WTC11 (cell line): ENCODE data around the gene ZFHX3. TPM values are rescaled to one million over a fixed set of nuclear protein-coding genes. Genes with fewer than 3 reads are reported as not detected.

Experiments used
- ATAC-seq: fragments of 200-7000 bp; cut with Tn5 transposase; 2 replicates; pipeline ENCODE4 v1.10.0; 2021; ENCODE audit warnings: mild to moderate bottlenecking, moderate library complexity
- CTCF ChIA-PET: fragments of 300-600 bp; sonication (Branson Sonifier 250); formaldehyde crosslinking; loops from one replicate; lab custom pipeline; 2021; ENCODE audit warnings: antibody characterized with exemption; lab: Charles Lee
- POLR2A ChIA-PET: fragments of 350-600 bp; sonication (Branson Sonifier 250); formaldehyde crosslinking; loops from one replicate; lab custom pipeline; 2021; ENCODE audit warnings: antibody characterized with exemption; lab: Charles Lee
- DNase-seq: peaks from one replicate; pipeline ENCODE4 v3.0.0; 2021; ENCODE audit warnings: low spot score
- H3K27ac Mint-ChIP-seq: 2 replicates; pipeline ENCODE4 v1.8.0; 2021; ENCODE audit warnings: mixed read lengths
- H3K27me3 Mint-ChIP-seq: 2 replicates; pipeline ENCODE4 v1.8.0; 2021; ENCODE audit warnings: low read depth, mild to moderate bottlenecking, moderate library complexity, mixed read lengths
- H3K36me3 Mint-ChIP-seq: 2 replicates; pipeline ENCODE4 v1.8.0; 2021; ENCODE audit warnings: mixed read lengths
- H3K4me1 Mint-ChIP-seq: 2 replicates; pipeline ENCODE4 v1.8.0; 2022; ENCODE audit warnings: mixed read lengths
- H3K4me3 Mint-ChIP-seq: 2 replicates; pipeline ENCODE4 v1.8.0; 2021; ENCODE audit warnings: mild to moderate bottlenecking, moderate library complexity, mixed read lengths
- H3K9me3 Mint-ChIP-seq: 2 replicates; pipeline ENCODE4 v1.8.0; 2021; ENCODE audit warnings: mixed read lengths
- FOXK1 ChIP-seq: sonication (generic); formaldehyde crosslinking; IDR thresholded peaks from 2 replicates; pipeline ENCODE4 v1.8.0; 2022; ENCODE audit warnings: mild to moderate bottlenecking, moderate library complexity, missing genetic modification reagents
- HMGXB4 ChIP-seq: sonication (generic); formaldehyde crosslinking; IDR thresholded peaks from 2 replicates; pipeline ENCODE4 v1.8.1; 2023; ENCODE audit warnings: mild to moderate bottlenecking, moderate library complexity, missing genetic modification reagents
- JUN ChIP-seq: sonication (generic); formaldehyde crosslinking; IDR thresholded peaks from 2 replicates; pipeline ENCODE4 v1.8.0; 2023; ENCODE audit warnings: mild to moderate bottlenecking, missing genetic modification reagents
- MLX ChIP-seq: sonication (generic); formaldehyde crosslinking; IDR thresholded peaks from 2 replicates; pipeline ENCODE4 v1.8.1; 2023; ENCODE audit warnings: mild to moderate bottlenecking, missing genetic modification reagents, moderate library complexity
- MXD4 ChIP-seq: fragments of 250-450 bp; sonication (Bioruptor Pico); IDR thresholded peaks from 2 replicates; pipeline ENCODE4 v1.8.0; 2021; ENCODE audit warnings: mild to moderate bottlenecking, moderate library complexity, borderline replicate concordance
- MYBL2 ChIP-seq: sonication (generic); formaldehyde crosslinking; IDR thresholded peaks from 2 replicates; pipeline ENCODE4 v1.8.1; 2023; ENCODE audit warnings: mild to moderate bottlenecking, moderate library complexity, missing genetic modification reagents
- PRDM15 ChIP-seq: sonication (generic); formaldehyde crosslinking; IDR thresholded peaks from 2 replicates; pipeline ENCODE4 v1.8.0; 2022; ENCODE audit warnings: missing genetic modification reagents
- PRRX2 ChIP-seq: fragments of 250-450 bp; sonication (Bioruptor Pico); IDR thresholded peaks from 2 replicates; pipeline ENCODE4 v1.8.0; 2021; ENCODE audit warnings: mild to moderate bottlenecking
- RELA ChIP-seq: sonication (generic); formaldehyde crosslinking; IDR thresholded peaks from 2 replicates; pipeline ENCODE4 v1.8.1; 2022; ENCODE audit warnings: missing genetic modification reagents, mild to moderate bottlenecking, borderline replicate concordance
- RORB ChIP-seq: fragments of 250-450 bp; sonication (Bioruptor Pico); IDR thresholded peaks from 2 replicates; pipeline ENCODE4 v1.9.0; 2021; ENCODE audit warnings: mild to moderate bottlenecking
- TEAD1 ChIP-seq: sonication (generic); formaldehyde crosslinking; IDR thresholded peaks from 2 replicates; pipeline ENCODE4 v1.8.0; 2022; ENCODE audit warnings: mild to moderate bottlenecking, missing genetic modification reagents
- total RNA-seq: library from RNA; stranded (reverse); gene quantifications from 3 replicates; pipeline ENCODE4 v1.2.3, GENCODE V29; 2021
- TF ChIP-seq, protein P1 (sequence below): sonication (generic); formaldehyde crosslinking; IDR thresholded peaks from 2 replicates; pipeline ENCODE4 v1.8.0; 2023; ENCODE audit warnings: mild to moderate bottlenecking, missing genetic modification reagents
- TF ChIP-seq, protein P2 (sequence below): sonication (generic); formaldehyde crosslinking; IDR thresholded peaks from 2 replicates; pipeline ENCODE4 v1.8.0; 2023; ENCODE audit warnings: missing genetic modification reagents, mild to moderate bottlenecking, borderline replicate concordance
- TF ChIP-seq, protein P3 (sequence below): sonication (generic); formaldehyde crosslinking; conservative IDR thresholded peaks from 2 replicates; pipeline ENCODE4 v1.8.1; 2022; ENCODE audit warnings: mild to moderate bottlenecking, missing genetic modification reagents

The ZFHX3 gene
- total RNA-seq, 1 experiment from 2014 or later, result 5.7 TPM

DNA sequence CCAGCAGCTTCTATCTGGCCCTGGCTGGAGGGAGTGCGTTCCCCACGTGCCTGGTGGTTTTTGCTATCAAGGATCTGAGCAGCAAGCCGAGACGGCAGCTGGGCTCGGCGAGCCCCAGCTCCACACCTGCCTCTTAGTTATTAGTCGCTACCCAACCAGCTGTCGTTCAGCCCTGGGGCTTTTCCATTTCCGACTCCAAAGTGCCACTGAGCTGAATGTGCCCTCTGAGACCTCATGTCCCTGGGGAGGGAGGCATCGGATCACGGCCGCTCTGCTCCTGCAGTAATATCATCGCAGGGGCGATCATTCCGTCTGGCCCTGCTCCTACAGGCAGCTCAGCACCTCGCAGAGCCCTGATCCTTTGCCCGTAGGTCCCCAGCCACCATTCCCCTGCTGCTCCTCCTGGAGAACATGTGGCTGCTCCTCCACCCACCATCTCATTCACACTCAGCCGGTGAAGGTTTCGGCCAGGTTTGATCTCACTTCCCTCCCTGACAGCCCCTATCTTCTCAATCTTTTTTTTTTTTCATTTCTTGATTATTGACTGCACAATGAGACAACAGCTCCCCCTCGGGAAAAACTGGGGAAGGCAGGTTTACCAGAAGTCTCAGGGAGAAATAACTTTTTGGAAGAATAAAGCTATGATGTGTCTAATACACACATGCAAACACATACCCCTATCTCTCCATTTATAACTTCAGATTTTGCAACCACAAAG lies 86.7 kb downstream of the ZFHX3 start (continued):
- TF ChIP-seq, protein P1, sequence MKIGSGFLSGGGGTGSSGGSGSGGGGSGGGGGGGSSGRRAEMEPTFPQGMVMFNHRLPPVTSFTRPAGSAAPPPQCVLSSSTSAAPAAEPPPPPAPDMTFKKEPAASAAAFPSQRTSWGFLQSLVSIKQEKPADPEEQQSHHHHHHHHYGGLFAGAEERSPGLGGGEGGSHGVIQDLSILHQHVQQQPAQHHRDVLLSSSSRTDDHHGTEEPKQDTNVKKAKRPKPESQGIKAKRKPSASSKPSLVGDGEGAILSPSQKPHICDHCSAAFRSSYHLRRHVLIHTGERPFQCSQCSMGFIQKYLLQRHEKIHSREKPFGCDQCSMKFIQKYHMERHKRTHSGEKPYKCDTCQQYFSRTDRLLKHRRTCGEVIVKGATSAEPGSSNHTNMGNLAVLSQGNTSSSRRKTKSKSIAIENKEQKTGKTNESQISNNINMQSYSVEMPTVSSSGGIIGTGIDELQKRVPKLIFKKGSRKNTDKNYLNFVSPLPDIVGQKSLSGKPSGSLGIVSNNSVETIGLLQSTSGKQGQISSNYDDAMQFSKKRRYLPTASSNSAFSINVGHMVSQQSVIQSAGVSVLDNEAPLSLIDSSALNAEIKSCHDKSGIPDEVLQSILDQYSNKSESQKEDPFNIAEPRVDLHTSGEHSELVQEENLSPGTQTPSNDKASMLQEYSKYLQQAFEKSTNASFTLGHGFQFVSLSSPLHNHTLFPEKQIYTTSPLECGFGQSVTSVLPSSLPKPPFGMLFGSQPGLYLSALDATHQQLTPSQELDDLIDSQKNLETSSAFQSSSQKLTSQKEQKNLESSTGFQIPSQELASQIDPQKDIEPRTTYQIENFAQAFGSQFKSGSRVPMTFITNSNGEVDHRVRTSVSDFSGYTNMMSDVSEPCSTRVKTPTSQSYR (CRISPR knock-in tag), result no peak
- TF ChIP-seq MLX, result no peak
- no peak for TF ChIP-seq TEAD1
- TF ChIP-seq, all 79 proteins: peak for 0

DNA sequence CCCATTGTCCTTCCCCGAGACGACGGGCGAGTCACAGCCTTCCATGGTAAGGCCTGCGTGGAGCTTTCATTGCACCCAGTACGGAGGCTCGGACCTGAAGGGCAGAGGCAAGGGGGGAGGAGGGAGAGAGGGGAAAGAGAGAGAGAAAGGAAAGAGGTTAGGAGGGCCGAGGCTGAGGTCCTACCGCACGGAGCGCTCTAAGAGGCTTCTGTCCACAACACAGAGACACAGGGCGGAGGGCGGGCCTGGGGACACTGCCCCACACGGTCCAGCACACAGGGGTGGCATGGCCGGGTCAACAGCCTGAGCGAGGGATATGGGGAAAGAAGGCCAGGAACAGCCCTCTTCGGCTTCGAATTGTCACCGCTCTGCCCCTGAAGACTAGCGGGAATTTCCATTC lies 87.8 kb downstream of the ZFHX3 start:
- no peak for ATAC-seq
- ChIA-PET POLR2A (no interaction called here), CTCF (interaction anchor here (2.3 to 2.4 kb wide), 2 partner anchors 35 to 127 kb away, joined by 13 to 19 read pairs; no protein-coding TSS in a partner anchor)
- DNase-seq, result no peak
- Mint-ChIP-seq H3K36me3 (no peaks in the 10 kb centered on the region), H3K27ac (no peak overlapping the region), H3K27me3 (no peaks in the 10 kb centered on the region), H3K9me3 (no peaks in the 10 kb centered on the region), H3K4me3 (no peak overlapping the region), H3K4me1 (peaks cover 19% of the 10 kb centered on the region)
- TF ChIP-seq, protein P2, sequence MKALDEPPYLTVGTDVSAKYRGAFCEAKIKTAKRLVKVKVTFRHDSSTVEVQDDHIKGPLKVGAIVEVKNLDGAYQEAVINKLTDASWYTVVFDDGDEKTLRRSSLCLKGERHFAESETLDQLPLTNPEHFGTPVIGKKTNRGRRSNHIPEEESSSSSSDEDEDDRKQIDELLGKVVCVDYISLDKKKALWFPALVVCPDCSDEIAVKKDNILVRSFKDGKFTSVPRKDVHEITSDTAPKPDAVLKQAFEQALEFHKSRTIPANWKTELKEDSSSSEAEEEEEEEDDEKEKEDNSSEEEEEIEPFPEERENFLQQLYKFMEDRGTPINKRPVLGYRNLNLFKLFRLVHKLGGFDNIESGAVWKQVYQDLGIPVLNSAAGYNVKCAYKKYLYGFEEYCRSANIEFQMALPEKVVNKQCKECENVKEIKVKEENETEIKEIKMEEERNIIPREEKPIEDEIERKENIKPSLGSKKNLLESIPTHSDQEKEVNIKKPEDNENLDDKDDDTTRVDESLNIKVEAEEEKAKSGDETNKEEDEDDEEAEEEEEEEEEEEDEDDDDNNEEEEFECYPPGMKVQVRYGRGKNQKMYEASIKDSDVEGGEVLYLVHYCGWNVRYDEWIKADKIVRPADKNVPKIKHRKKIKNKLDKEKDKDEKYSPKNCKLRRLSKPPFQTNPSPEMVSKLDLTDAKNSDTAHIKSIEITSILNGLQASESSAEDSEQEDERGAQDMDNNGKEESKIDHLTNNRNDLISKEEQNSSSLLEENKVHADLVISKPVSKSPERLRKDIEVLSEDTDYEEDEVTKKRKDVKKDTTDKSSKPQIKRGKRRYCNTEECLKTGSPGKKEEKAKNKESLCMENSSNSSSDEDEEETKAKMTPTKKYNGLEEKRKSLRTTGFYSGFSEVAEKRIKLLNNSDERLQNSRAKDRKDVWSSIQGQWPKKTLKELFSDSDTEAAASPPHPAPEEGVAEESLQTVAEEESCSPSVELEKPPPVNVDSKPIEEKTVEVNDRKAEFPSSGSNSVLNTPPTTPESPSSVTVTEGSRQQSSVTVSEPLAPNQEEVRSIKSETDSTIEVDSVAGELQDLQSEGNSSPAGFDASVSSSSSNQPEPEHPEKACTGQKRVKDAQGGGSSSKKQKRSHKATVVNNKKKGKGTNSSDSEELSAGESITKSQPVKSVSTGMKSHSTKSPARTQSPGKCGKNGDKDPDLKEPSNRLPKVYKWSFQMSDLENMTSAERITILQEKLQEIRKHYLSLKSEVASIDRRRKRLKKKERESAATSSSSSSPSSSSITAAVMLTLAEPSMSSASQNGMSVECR (CRISPR knock-in tag), result no peak
- TF ChIP-seq JUN, result no peak
- TF ChIP-seq, protein P1 (CRISPR knock-in tag), result no peak
- TF ChIP-seq PRRX2 (CRISPR knock-in tag), result no peak
- TF ChIP-seq MYBL2, result no peak

DNA sequence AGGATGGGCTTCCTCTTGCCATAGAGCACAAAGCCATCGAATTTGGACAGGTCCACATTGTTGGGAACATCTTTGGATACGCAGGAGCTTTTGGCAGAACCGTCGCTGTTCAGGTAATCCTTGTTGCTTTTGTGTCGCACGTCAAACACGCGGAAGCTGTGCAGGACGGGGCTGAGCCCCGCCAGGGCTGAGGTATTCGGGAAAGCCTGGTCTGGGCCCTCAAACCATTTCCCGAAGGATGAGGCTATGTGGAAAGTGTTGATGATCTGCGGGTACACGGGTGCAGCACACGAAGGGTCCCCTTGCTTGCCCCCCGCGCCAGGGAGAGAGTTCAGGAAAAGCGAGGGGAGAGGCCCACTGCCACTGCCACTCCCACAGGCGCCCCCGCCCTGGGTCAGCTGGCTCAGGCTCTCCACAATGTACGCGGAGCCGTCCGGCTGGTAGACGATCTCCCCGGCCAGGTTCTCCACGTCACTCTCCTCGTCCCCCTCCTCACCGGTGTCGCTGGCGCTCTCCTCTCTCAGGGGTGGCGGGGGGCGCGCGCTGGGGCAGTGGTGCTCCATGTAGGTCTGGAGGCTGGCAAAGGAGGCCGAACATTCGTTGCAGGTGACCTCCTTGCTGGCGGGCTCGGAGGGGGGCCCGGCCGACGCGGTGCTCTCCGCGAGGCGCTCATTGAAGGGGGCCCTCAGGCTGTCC lies 88.5 kb downstream of the ZFHX3 start:
- ATAC-seq (no peak), DNase-seq (no peak)
- ChIA-PET POLR2A (no interaction called here), CTCF (interaction anchor here (1.1 kb wide), 1 partner anchor 36 kb away, joined by 3 read pairs; no protein-coding TSS in a partner anchor)
- peaks cover 19% of the 10 kb centered on the region for H3K4me1 Mint-ChIP-seq
- no peaks in the 10 kb centered on the region for H3K36me3 Mint-ChIP-seq
- H3K4me3 Mint-ChIP-seq, result no peak overlapping the region
- no peaks in the 10 kb centered on the region for H3K9me3 Mint-ChIP-seq
- H3K27ac Mint-ChIP-seq, result no peak overlapping the region
- H3K27me3 Mint-ChIP-seq, result no peaks in the 10 kb centered on the region
- no peak for TF ChIP-seq PRDM15 (CRISPR knock-in tag)
- no peak for TF ChIP-seq RORB
- no peak for TF ChIP-seq FOXK1
- TF ChIP-seq, protein P3, sequence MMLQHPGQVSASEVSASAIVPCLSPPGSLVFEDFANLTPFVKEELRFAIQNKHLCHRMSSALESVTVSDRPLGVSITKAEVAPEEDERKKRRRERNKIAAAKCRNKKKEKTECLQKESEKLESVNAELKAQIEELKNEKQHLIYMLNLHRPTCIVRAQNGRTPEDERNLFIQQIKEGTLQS (CRISPR knock-in tag), result no peak
- no peak for TF ChIP-seq MXD4 (CRISPR knock-in tag)
- TF ChIP-seq HMGXB4 (CRISPR knock-in tag), result no peak
- TF ChIP-seq RELA (CRISPR knock-in tag), result no peak
